ENCODE results near the gene LINC01488.

DNA sequence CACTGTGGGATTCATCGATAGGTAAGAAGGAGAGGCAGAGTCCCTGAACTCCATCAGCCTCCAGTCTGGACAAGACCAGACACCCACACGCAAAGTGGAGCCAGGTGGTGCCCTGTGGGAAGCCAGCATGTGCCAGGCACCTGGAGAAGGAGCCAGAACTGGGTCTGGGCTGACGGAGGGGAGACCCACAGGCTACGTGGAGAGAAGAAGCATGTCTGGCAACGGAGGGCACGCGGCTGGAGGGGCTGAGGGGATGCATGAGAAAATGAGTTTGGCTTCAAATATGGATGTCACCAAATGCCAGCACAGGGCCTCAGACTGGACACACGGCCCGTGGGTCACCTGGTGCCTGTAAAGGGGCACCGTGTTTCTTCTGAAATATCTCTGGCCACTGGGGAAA, 55.7 kb downstream of the LINC01488 start:
- TF ChIP-seq, protein P1, sequence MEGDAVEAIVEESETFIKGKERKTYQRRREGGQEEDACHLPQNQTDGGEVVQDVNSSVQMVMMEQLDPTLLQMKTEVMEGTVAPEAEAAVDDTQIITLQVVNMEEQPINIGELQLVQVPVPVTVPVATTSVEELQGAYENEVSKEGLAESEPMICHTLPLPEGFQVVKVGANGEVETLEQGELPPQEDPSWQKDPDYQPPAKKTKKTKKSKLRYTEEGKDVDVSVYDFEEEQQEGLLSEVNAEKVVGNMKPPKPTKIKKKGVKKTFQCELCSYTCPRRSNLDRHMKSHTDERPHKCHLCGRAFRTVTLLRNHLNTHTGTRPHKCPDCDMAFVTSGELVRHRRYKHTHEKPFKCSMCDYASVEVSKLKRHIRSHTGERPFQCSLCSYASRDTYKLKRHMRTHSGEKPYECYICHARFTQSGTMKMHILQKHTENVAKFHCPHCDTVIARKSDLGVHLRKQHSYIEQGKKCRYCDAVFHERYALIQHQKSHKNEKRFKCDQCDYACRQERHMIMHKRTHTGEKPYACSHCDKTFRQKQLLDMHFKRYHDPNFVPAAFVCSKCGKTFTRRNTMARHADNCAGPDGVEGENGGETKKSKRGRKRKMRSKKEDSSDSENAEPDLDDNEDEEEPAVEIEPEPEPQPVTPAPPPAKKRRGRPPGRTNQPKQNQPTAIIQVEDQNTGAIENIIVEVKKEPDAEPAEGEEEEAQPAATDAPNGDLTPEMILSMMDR (IDR thresholded peaks at IDR 0.05): no peak
- TF ChIP-seq RAD21 (IDR thresholded peaks at IDR 0.05; ENCODE audit: low read length) (no peak), EZH2phosphoT487 (IDR thresholded peaks at IDR 0.05; ENCODE audit: borderline replicate concordance, low read depth) (no peak), NFIC (IDR thresholded peaks at IDR 0.05; ENCODE audit: borderline replicate concordance) (no peak), JUND (IDR thresholded peaks at IDR 0.05) (no peak)
